ENCODE measurements around the gene CFDP1. TPM values are rescaled to one million over a fixed set of nuclear protein-coding genes. Genes with fewer than 3 reads are reported as not detected.

Gene CFDP1
- total RNA-seq, 1 experiment from 2014 or later: 32.1 TPM

DNA sequence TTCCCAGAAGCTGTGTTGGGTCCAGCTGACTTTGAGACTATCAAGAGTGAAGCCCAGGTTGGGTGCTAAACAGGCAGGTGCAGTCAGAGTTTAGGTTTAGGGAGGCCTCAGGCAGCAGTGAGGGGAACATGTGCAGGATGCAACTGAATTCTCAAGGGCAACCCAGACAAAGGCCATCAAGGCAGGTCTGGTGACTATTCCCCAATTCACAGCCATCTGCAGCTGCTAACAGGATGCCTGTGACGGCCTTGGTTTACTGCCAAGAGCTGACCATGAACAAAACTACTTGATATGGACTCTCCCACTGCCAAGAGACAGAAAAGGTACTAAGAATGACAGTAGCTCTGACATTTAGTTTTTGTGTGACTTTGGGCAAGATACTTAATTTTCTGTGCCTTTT, 136.7 kb downstream of the CFDP1 start:
- H3K27ac ChIP-seq (ENCODE audit: low read length): no peak overlapping the region
- no peaks in the 10 kb centered on the region for H3K27me3 ChIP-seq (ENCODE audit: low read length)
- intact Hi-C loops (cut with micrococcal nuclease): no loop called here
- peaks cover 5% of the 10 kb centered on the region; the same call in 1 of the 2 replicates for H3K36me3 ChIP-seq (ENCODE audit: low read depth, low read length)
- no peak overlapping the region for H3K4me3 ChIP-seq (ENCODE audit: low read length)
- no peaks in the 10 kb centered on the region for H3K9me3 ChIP-seq (ENCODE audit: low read length)
- no peak overlapping the region for H3K9ac ChIP-seq (ENCODE audit: low read length)
- TF ChIP-seq, protein P1, sequence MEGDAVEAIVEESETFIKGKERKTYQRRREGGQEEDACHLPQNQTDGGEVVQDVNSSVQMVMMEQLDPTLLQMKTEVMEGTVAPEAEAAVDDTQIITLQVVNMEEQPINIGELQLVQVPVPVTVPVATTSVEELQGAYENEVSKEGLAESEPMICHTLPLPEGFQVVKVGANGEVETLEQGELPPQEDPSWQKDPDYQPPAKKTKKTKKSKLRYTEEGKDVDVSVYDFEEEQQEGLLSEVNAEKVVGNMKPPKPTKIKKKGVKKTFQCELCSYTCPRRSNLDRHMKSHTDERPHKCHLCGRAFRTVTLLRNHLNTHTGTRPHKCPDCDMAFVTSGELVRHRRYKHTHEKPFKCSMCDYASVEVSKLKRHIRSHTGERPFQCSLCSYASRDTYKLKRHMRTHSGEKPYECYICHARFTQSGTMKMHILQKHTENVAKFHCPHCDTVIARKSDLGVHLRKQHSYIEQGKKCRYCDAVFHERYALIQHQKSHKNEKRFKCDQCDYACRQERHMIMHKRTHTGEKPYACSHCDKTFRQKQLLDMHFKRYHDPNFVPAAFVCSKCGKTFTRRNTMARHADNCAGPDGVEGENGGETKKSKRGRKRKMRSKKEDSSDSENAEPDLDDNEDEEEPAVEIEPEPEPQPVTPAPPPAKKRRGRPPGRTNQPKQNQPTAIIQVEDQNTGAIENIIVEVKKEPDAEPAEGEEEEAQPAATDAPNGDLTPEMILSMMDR (conservative IDR thresholded peaks at IDR 0.05; ENCODE audit: low read depth, low read length): no peak
- TF ChIP-seq EZH2phosphoT487 (IDR thresholded peaks at IDR 0.05; ENCODE audit: borderline replicate concordance, low read length) (no peak), EZH2 (IDR thresholded peaks at IDR 0.05; ENCODE audit: low read length, unreplicated experiment) (no peak)
- ChIA-PET POLR2A (ENCODE audit: unreplicated experiment) (no interaction called here), CTCF (interaction anchor here (0.5 kb wide), 1 partner anchor 62 kb away, joined by 12 read pairs; no protein-coding TSS in a partner anchor)
- no peaks in the 10 kb centered on the region for H3K4me1 ChIP-seq (ENCODE audit: insufficient read depth, low read length)
- no peaks in the 10 kb centered on the region for H3K79me2 ChIP-seq (ENCODE audit: low read length)
- H3K4me2 ChIP-seq (ENCODE audit: low read length): no peak overlapping the region
- H4K20me1 ChIP-seq (ENCODE audit: low read length): no peaks in the 10 kb centered on the region
- BruUV-seq (replicated peaks): no TSS peak
- ATAC-seq (no peak), DNase-seq (no peak)
- no peaks in the 10 kb centered on the region for H3K9me2 ChIP-seq (replicated peaks; ENCODE audit: low read length)
- no peak overlapping the region for H2AFZ ChIP-seq (ENCODE audit: low read length)
- H3F3A ChIP-seq (ENCODE audit: low read length, unreplicated experiment): no peaks in the 10 kb centered on the region

DNA sequence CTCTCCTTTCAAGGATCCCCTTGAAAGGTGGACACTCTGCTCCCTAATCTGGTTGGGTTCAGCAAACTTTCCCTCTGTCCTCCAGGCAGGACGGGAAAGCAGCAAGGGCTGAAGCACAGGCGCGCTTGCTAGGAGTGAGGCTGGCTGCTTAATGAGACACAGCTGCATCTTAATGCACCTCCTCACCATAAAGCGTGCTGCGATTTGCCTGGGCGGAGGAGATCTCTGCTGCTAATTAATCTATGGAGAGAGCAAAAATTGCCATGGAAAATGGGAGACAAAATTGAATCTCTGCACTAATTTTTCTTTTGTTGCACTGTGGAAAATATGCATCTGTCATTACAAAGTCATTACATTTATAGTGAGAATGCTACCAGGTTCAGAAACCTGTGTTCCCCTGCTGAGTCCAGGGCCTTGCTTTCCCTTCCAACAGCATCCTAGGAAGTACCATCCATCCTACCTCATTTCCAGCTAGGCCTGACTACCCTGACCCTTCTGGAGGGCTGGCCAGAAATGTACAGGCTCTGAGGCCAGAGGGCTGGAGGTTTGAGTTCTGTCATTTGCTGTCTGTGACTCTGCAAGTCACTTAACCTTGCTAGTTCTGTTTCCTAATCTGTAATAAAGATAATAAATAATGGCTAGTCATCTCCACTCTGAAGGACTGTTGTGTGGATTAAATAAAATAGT, 138.4 kb downstream of the CFDP1 start:
- DNase-seq: no peak
- Histone ChIP-seq H4K20me1 (ENCODE audit: low read length) (no peaks in the 10 kb centered on the region), H3K27ac (ENCODE audit: low read length) (no peak overlapping the region), H3K36me3 (ENCODE audit: low read depth, low read length) (peaks cover 5% of the 10 kb centered on the region; the same call in 1 of the 2 replicates), H3K79me2 (ENCODE audit: low read length) (no peaks in the 10 kb centered on the region), H3K27me3 (ENCODE audit: low read length) (no peaks in the 10 kb centered on the region), H3K4me1 (ENCODE audit: insufficient read depth, low read length) (no peaks in the 10 kb centered on the region), H2AFZ (ENCODE audit: low read length) (no peak overlapping the region), H3F3A (ENCODE audit: low read length, unreplicated experiment) (no peaks in the 10 kb centered on the region), H3K9me2 (replicated peaks; ENCODE audit: low read length) (no peaks in the 10 kb centered on the region), H3K4me2 (ENCODE audit: low read length) (no peak overlapping the region), H3K9me3 (ENCODE audit: low read length) (no peaks in the 10 kb centered on the region), H3K4me3 (ENCODE audit: low read length) (no peak overlapping the region), H3K9ac (ENCODE audit: low read length) (no peak overlapping the region)
- ChIA-PET POLR2A (ENCODE audit: unreplicated experiment) (no interaction called here), CTCF (no interaction called here)
- no peak for TF ChIP-seq EZH2phosphoT487 (IDR thresholded peaks at IDR 0.05; ENCODE audit: borderline replicate concordance, low read length)
- TF ChIP-seq, protein P1 (conservative IDR thresholded peaks at IDR 0.05; ENCODE audit: low read depth, low read length): no peak
- TF ChIP-seq EZH2 (IDR thresholded peaks at IDR 0.05; ENCODE audit: low read length, unreplicated experiment): no peak
- no TSS peak for BruUV-seq (replicated peaks)
- intact Hi-C loops (cut with micrococcal nuclease): no loop called here
- ATAC-seq: no peak

DNA sequence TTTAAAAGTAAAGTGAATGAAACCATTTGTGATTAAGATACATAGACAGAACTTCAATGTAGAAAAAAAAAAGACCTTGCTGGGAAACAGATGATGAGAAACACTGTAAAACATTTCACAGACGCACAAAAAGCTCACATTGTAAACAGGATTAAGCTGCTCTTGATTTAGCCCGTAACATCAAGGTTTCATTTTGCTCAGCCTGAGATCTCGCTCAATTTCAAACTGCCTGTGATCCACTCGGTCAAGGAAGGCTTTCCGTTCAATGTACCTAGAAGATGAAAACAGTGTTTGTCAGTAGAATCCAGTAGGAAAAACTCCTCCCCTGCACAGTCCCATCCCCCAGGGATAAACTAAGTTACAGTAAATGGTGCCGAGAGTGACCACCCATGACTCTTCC, 139.5 kb downstream of the CFDP1 start:
- POLR2A ChIA-PET (ENCODE audit: unreplicated experiment): no interaction called here

More for the DNA sequence above, 139.5 kb downstream of the CFDP1 start:
- no peak overlapping the region for H3K27ac ChIP-seq (ENCODE audit: low read length)
- H3K27me3 ChIP-seq (ENCODE audit: low read length): no peaks in the 10 kb centered on the region
- peaks cover 5% of the 10 kb centered on the region; the same call in 1 of the 2 replicates for H3K36me3 ChIP-seq (ENCODE audit: low read depth, low read length)
- peaks cover 4% of the 10 kb centered on the region; the same call in 1 of the 2 replicates for H3K4me1 ChIP-seq (ENCODE audit: insufficient read depth, low read length)
- ATAC-seq (no peak), DNase-seq (no peak)
- no peaks in the 10 kb centered on the region for H4K20me1 ChIP-seq (ENCODE audit: low read length)
- no peak overlapping the region for H3K9ac ChIP-seq (ENCODE audit: low read length)
- BruUV-seq (replicated peaks): no TSS peak
- no peaks in the 10 kb centered on the region for H3K9me3 ChIP-seq (ENCODE audit: low read length)
- intact Hi-C loops (cut with micrococcal nuclease): no loop called here
- H3K4me3 ChIP-seq (ENCODE audit: low read length): no peak overlapping the region
- H2AFZ ChIP-seq (ENCODE audit: low read length): no peak overlapping the region
- H3K79me2 ChIP-seq (ENCODE audit: low read length): no peaks in the 10 kb centered on the region
- H3K4me2 ChIP-seq (ENCODE audit: low read length): no peak overlapping the region
- TF ChIP-seq EZH2 (IDR thresholded peaks at IDR 0.05; ENCODE audit: low read length, unreplicated experiment) (no peak), EZH2phosphoT487 (IDR thresholded peaks at IDR 0.05; ENCODE audit: borderline replicate concordance, low read length) (no peak)
- TF ChIP-seq, protein P1 (conservative IDR thresholded peaks at IDR 0.05; ENCODE audit: low read depth, low read length): no peak
- H3K9me2 ChIP-seq (replicated peaks; ENCODE audit: low read length): no peaks in the 10 kb centered on the region
- H3F3A ChIP-seq (ENCODE audit: low read length, unreplicated experiment): no peaks in the 10 kb centered on the region
- CTCF ChIA-PET: no interaction called here

Data from PC-3 (cell line).